Uterus (tissue), 2 donors: ENCODE measurements around the gene ZBTB34.

Source experiments
- POLR2A ChIP-seq, 2 donors: fragments of 450-650 bp; IDR thresholded peaks; one replicate each; pipeline ENCODE4 v1.6.1; 2016; ENCODE audit warnings: antibody characterized with exemption in 2 of 2, mild to moderate bottlenecking in 1 of 2, moderate library complexity in 1 of 2
- TF ChIP-seq, protein P1 (sequence below), 4 experiments: fragments of 200-600 bp in 2 of 4; fragments of 450-650 bp in 2 of 4; sonication (generic) in 2 of 4; IDR thresholded peaks; one replicate each; pipeline ENCODE4 v1.5.1; 2016 to 2019; ENCODE audit warnings: antibody characterized with exemption in 4 of 4, mild to moderate bottlenecking in 2 of 4, moderate library complexity in 1 of 4

DNA sequence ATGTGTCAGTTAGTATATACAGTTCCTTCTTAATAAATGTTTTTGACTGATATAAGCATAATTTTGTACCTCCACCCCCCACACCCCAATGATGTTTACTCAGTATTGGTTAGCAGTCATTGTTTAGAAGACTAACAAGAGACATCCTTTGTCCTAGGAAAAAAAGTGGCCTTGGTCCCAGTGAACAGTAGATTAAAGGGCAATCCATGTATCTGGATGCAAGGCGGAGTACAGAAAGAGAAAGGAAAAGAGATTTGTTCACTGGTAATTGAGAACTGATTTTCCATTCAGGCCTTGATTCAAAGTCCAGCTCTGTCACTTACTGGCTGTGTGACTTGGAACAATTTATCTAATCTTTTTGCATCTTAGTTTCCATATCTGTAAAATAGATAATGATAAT lies 58.8 kb downstream of the ZBTB34 start:
- TF ChIP-seq, protein P1, sequence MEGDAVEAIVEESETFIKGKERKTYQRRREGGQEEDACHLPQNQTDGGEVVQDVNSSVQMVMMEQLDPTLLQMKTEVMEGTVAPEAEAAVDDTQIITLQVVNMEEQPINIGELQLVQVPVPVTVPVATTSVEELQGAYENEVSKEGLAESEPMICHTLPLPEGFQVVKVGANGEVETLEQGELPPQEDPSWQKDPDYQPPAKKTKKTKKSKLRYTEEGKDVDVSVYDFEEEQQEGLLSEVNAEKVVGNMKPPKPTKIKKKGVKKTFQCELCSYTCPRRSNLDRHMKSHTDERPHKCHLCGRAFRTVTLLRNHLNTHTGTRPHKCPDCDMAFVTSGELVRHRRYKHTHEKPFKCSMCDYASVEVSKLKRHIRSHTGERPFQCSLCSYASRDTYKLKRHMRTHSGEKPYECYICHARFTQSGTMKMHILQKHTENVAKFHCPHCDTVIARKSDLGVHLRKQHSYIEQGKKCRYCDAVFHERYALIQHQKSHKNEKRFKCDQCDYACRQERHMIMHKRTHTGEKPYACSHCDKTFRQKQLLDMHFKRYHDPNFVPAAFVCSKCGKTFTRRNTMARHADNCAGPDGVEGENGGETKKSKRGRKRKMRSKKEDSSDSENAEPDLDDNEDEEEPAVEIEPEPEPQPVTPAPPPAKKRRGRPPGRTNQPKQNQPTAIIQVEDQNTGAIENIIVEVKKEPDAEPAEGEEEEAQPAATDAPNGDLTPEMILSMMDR (IDR thresholded peaks at IDR 0.05): no peak
- TF ChIP-seq POLR2A (IDR thresholded peaks at IDR 0.05): no peak
